Upper lobe of left lung (tissue), 4 donors: Measurements from ENCODE around the gene FAM110D.

ENCODE experiments used
- CTCF ChIP-seq, 6 experiments: fragments of 450-650 bp in 4 of 6; fragments of 200-600 bp in 2 of 6; sonication (generic) in 2 of 6; IDR thresholded peaks; one replicate each; pipeline ENCODE4 v1.5.1; 2016 to 2019; ENCODE audit warnings: antibody characterized with exemption in 6 of 6
- POLR2AphosphoS5 ChIP-seq, 2 donors: sonication (generic); formaldehyde crosslinking; IDR thresholded peaks; one replicate each; pipeline ENCODE4 v1.5.1; 2017; ENCODE audit warnings: antibody characterized with exemption in 2 of 2

- TF ChIP-seq CTCF (IDR thresholded peaks at IDR 0.05) (no peak), POLR2AphosphoS5 (IDR thresholded peaks at IDR 0.05) (no peak)
Observed at GRCh38 chr1:26184086-26184485, 25.2 kb downstream of the FAM110D start.
